Measurements from ENCODE around the gene CDC42EP5.

The CDC42EP5 gene

GRCh38 chr19:54415208-54415900, 57.7 kb downstream of the CDC42EP5 start, which contains the start of gene TTYH1:
TSS of gene TTYH1 (plus strand) at chr19:54415464. CDS start at chr19:54415553, 89 bp downstream.
- H3K9me3 ChIP-seq = no peaks in the 10 kb centered on the region
- peaks cover 18 to 19% of the 10 kb centered on the region in 2 experiments for H3K4me1 ChIP-seq (ENCODE audit: control insufficient read depth in 1 of 2, insufficient read depth in 1 of 2, low read depth in 1 of 2, low read length in 1 of 2)
- H3K4me3 ChIP-seq (ENCODE audit: low read depth in 1 of 2, low read length in 1 of 2) = no peak within 1 kb of the TSS
- H3K27me3 ChIP-seq = peaks cover 87% of the 10 kb centered on the region
- H3K27ac ChIP-seq = no peak within 1 kb of the TSS
- H3K36me3 ChIP-seq = no peaks in the 10 kb centered on the region
- TF ChIP-seq CTCF (IDR thresholded peaks at IDR 0.05) = no peak

All from neutrophil (primary cell).